Right kidney (tissue), 1 donor: ENCODE results near the gene TICAM1.

Experiments
- DNase-seq: peaks from one replicate; pipeline ENCODE4 v3.0.0-alpha.2; 2016

Gene TICAM1

GRCh38 chr19:4768934-4769777 is 62.4 kb downstream of the TICAM1 start:
- DNase-seq = peak; percentile 85
